NCI-H345 (cell line): ENCODE measurements around the gene NSRP1.
"Not testable (repeated sequence)": the region's sequence is repeated elsewhere in the genome, so short reads cannot be mapped to it uniquely, and the experiment has no call there.

Experiments used
- DNase-seq: peaks from one replicate; lab custom pipeline; 2025; lab: John Stamatoyannopoulos, UW

NSRP1 gene

GRCh38 chr17:30222251-30222650 lies 105.6 kb downstream of the NSRP1 start:
- DNase-seq = no peak

DNA sequence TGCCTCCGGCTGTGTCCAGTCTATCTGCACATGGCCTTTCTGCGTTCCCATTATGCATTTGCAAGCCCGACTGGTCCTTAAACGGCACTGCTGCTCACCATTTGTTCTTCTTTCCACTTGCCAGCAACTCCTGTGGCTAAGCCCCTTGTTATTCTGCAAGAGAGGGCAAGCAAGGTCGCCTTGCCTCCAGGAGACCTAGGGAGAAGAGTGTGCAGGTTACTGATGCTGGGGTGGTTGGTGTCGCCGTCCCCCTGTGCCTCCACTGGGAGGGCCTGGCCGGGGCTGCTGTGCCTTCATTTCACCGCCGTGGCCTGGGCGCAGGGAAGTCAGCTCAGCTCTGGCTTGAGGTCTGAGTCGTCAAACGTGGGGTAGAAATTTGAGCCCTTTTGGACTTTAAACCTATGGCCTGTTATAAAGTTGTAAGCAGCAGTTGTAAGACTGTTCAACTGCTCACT lies 106.1 kb downstream of the NSRP1 start:
- DNase-seq = no peak

DNA sequence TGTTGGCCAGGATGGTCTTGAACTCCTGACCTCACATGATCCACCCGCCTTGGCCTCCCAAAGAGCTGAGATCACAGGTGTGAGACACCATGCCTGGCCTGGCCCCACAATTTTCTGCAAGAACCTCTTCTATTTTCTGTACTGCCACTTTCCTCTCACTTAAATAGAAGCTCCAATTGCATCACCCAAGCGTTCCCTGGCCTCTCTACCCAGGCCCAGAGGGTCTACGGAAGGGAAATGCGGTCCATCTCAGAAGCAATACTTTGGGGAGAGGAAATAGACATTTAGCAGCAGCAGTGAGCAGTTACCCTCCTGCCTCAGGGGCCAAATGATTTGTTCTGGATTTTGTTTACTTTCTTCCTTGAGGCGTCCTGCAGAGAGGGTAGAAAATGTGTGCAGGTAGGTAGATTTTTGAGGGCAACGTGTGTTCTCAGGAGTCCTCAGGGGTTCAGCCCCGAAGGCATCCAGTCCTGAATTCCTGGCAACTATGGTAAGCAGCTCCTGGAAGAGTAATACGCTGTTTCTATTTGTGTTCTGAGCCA lies 107.9 kb downstream of the NSRP1 start:
- DNase-seq = no peak

GRCh38 chr17:30225112-30225511 lies 108.5 kb downstream of the NSRP1 start:
- no peak for DNase-seq

DNA sequence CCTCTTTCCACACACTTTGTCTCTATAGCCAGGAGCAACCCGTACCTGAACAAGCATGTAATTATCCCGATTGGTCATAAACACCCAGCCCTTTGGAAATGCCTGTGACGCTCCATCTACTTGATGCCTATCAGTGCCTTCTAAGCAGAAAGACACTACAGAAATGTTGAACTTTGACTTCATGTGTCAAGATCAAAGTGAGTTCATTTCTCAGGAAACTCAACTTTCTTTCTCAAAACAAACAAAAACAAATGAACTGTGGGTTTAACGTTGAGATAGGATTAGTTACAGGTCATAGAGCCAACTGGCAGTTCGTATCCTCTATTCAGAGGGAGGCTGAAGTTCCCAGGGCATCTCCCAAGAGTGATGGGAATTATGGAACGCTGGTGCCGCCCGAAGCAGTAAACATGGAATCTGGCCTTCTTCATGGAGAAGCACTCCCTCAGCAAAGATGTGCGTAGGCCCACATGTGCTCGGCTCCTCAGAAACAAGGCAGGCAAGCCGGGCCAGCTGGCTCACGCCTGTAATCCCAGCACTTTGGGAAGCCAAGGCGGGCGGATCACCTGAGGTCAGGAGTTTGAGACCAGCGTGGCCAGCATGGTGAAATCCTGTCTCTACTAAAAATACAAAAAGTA lies 109.4 kb downstream of the NSRP1 start:
- no peak for DNase-seq

- no peak for DNase-seq
Measured at GRCh38 chr17:30226878-30227277, 110.3 kb downstream of the NSRP1 start.

DNA sequence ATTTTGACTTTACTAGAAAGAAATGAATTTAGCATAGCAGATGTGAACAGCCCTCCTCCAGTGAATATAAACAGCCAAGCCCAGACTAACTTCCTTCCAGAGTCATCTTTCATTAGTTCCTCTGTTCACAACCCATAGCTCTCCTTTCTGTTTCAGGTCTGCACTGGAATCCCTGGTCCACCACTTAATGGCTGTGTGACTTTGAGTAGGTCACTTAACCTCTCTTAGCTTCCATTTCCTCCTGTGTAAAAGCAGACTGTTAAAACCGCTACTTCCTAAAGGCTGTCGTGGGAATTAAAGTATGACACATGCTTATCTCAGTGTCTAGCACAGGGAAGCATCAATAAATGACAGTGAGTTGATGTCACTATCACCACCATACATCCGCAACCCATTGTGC lies 111.4 kb downstream of the NSRP1 start:
- no peak for DNase-seq

- DNase-seq = no peak
Measured at GRCh38 chr17:30229012-30229411, 112.4 kb downstream of the NSRP1 start.

DNA sequence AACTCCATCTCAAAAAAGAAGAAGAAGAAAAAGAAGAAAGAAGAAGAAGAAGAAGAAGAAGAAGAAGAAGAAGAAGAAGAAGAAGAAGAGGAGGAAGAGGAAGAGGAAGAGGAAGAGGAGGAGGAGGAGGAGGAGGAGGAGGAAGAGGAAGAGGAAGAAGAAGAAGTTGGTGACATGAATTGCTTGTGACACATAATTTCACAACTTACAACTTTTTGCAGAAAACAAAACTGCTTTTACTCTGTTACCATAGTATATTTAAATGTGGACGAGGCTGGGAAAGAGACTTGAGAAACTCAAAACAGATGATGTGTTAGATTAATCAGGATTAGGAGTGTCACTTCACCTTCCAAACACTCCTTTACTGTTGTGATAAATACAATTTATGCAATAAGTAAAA lies 113.4 kb downstream of the NSRP1 start:
- not testable (repeated sequence) for DNase-seq

- no peak for DNase-seq
Measured at GRCh38 chr17:30230596-30231125, 114.0 kb downstream of the NSRP1 start.

GRCh38 chr17:30232015-30232823 lies 115.6 kb downstream of the NSRP1 start:
- DNase-seq = no peak

DNA sequence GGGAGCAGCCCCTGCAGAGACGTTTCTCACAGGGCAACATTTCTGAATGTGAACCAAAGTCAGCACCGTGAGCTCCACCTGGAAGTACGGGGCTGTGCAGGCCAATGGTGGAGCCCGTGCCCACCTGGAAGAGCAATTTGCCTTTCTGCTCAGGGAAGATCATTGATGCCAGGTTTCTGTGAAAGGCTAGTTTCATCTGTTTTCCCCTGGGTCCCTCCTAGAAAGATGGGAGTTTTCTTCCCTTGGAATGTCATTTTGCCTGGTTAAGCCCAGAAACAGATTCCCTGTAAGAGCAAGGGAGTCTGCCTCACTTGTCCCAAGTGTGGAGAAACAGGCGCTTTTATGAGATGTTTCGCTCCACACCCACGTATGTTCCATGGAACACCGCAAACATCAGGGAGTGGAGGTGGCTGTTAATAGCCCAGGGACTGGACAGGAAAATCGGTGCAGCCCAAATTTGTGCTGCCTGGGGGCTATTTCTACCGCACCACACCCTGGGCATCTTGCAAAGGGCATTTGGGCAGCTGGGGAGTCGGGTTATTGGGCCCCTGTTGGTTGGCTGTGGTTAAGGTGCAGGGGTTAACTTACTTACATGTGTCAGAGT lies 116.3 kb downstream of the NSRP1 start:
- no peak for DNase-seq

DNA sequence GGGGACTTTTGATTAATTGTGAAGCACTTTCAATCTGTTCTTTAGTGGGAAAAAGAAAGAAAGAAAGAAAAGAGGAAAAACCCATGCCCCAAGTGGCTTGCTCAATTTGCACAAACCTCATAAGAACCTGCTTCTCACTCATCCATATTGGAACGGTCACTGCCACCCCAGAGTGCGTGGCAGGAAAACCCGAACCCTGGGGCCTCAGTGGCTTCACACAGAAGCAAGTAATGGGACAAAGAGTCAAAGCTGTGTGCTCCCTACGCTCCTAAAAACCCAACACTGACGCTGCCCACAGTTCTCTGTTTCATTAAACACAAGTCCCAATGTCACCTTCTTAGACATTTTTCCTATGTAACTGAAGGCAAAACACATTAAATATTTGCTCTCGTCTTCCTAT lies 117.7 kb downstream of the NSRP1 start:
- no peak for DNase-seq

DNA sequence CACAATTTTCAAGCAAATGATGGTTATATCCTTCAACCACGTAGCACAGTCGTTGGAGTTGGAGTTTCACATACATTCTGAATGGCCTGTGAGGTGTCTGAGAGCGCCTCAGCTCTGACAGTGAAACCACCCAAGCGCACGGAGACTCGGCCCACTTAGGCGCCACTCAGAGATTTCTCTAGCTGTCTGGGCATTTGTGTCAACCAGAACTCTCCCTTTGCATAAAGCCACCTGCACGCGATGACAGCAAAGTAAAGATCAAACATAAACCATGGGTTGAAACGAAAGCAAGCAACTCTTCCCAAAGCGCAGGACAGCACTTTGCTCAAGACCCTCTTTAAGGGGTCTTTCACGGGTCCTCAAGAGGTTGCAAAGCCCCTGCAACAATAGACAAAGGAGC lies 118.3 kb downstream of the NSRP1 start:
- no peak for DNase-seq

- no peak for DNase-seq
Measured at GRCh38 chr17:30235386-30236296, 119.0 kb downstream of the NSRP1 start, which contains the start of gene SLC6A4. Gene SLC6A4, minus strand, starts transcription at chr17:30235697. Its CDS starts 13,739 bp downstream, at chr17:30221958.
